Osteoblast (primary cell): ENCODE data around the gene PPCDC. TPM values are rescaled to one million over a fixed set of nuclear protein-coding genes. Genes with fewer than 3 reads are reported as not detected.

Source experiments
- DNase-seq: peaks from one replicate; pipeline ENCODE4 v3.0.0; 2011; ENCODE audit warnings: low spot score, mixed read lengths; ENCODE audit not compliant: insufficient read length; ENCODE audit errors: missing footprints
- H2AFZ ChIP-seq: 2 replicates; pipeline ENCODE4 v1.6.0; 2011; ENCODE audit warnings: mild to moderate bottlenecking, low read length
- H3K27ac ChIP-seq: 2 replicates; pipeline ENCODE4 v1.5.1; 2011; ENCODE audit warnings: mild to moderate bottlenecking, low read depth, low read length, moderate library complexity
- H3K27me3 ChIP-seq: 2 replicates; pipeline ENCODE4 v1.6.0; 2012; ENCODE audit warnings: mild to moderate bottlenecking, control low read depth, inconsistent platforms, low read length, moderate library complexity; ENCODE audit not compliant: insufficient read depth
- H3K36me3 ChIP-seq: 2 replicates; pipeline ENCODE4 v1.5.1; 2011; ENCODE audit warnings: mild to moderate bottlenecking, low read length, control low read depth, moderate library complexity; ENCODE audit not compliant: insufficient read depth
- H3K4me1 ChIP-seq: 2 replicates; pipeline ENCODE4 v1.5.1; 2011; ENCODE audit warnings: mild to moderate bottlenecking, low read length, control low read depth, moderate library complexity; ENCODE audit not compliant: insufficient read depth
- H3K4me2 ChIP-seq: 2 replicates; pipeline ENCODE4 v1.6.0; 2011; ENCODE audit warnings: mild to moderate bottlenecking, low read length; ENCODE audit not compliant: insufficient read depth
- H3K4me3 ChIP-seq: fragments of 200-600 bp; sonication (generic); 3 replicates; pipeline ENCODE4 v1.5.1; 2012; ENCODE audit warnings: mild to moderate bottlenecking, low read length, inconsistent platforms; ENCODE audit not compliant: insufficient read depth
- H3K79me2 ChIP-seq: 2 replicates; pipeline ENCODE4 v1.6.0; 2012; ENCODE audit warnings: mild to moderate bottlenecking, low read length, control low read depth, inconsistent platforms; ENCODE audit not compliant: insufficient read depth
- H3K9me3 ChIP-seq: 2 replicates; pipeline ENCODE4 v1.5.1; 2011; ENCODE audit warnings: low read depth, low read length, control low read depth
- H4K20me1 ChIP-seq: 2 replicates; pipeline ENCODE4 v1.6.0; 2012; ENCODE audit warnings: mild to moderate bottlenecking, low read length, control low read depth; ENCODE audit not compliant: insufficient read depth
- total RNA-seq: library from RNA; depleted of rRNA; stranded (reverse); fragments of >200 nt; gene quantifications from 2 replicates; pipeline ENCODE4 v1.2.3, GENCODE V29; 2012
- TF ChIP-seq, protein P1 (sequence below): IDR thresholded peaks from 2 replicates; pipeline ENCODE4 v1.5.1; 2011; ENCODE audit warnings: mild to moderate bottlenecking, low read depth, low read length, moderate library complexity; ENCODE audit errors: extremely low read depth

PPCDC gene
- total RNA-seq, 1 donor, result 6.5 TPM

DNA sequence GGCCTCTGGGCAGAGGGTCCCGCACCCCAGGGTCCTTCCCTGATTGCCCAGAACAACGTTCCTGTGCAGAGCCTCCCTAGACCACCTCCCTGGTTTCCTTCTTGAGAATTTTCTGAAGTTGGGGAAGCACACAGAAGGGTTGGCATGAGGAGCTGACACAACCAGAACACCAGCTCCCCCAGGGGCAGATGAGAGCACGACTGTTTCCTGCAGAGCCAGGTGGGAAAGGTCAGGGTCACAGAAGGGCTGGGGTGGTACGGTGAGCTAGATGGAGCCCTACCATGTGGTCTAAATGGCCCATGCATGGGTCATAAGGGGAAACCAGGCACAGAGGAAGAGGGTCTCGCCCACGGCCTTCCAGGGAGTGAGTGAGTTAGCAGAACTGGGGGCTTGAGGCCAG is 10.4 kb downstream of the PPCDC start:
- Histone ChIP-seq H3K27me3 (no peaks in the 10 kb centered on the region), H3K4me1 (peaks cover 19% of the 10 kb centered on the region), H4K20me1 (no peaks in the 10 kb centered on the region), H3K4me2 (no peak overlapping the region), H2AFZ (no peak overlapping the region), H3K9me3 (no peaks in the 10 kb centered on the region), H3K27ac (no peak overlapping the region), H3K4me3 (no peak overlapping the region), H3K36me3 (no peaks in the 10 kb centered on the region), H3K79me2 (peaks cover 10% of the 10 kb centered on the region)
- no peak for DNase-seq
- TF ChIP-seq, protein P1, sequence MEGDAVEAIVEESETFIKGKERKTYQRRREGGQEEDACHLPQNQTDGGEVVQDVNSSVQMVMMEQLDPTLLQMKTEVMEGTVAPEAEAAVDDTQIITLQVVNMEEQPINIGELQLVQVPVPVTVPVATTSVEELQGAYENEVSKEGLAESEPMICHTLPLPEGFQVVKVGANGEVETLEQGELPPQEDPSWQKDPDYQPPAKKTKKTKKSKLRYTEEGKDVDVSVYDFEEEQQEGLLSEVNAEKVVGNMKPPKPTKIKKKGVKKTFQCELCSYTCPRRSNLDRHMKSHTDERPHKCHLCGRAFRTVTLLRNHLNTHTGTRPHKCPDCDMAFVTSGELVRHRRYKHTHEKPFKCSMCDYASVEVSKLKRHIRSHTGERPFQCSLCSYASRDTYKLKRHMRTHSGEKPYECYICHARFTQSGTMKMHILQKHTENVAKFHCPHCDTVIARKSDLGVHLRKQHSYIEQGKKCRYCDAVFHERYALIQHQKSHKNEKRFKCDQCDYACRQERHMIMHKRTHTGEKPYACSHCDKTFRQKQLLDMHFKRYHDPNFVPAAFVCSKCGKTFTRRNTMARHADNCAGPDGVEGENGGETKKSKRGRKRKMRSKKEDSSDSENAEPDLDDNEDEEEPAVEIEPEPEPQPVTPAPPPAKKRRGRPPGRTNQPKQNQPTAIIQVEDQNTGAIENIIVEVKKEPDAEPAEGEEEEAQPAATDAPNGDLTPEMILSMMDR, result no peak

- H3K4me2 ChIP-seq, result no peak overlapping the region
- peaks cover 13% of the 10 kb centered on the region for H3K4me1 ChIP-seq
- H4K20me1 ChIP-seq, result peaks cover 2% of the 10 kb centered on the region
- H3K27me3 ChIP-seq, result no peaks in the 10 kb centered on the region
- H2AFZ ChIP-seq, result no peak overlapping the region
- TF ChIP-seq, protein P1, result no peak
- peaks cover 13% of the 10 kb centered on the region for H3K79me2 ChIP-seq
- H3K4me3 ChIP-seq, result no peak overlapping the region
- DNase-seq, result no peak
- no peaks in the 10 kb centered on the region for H3K36me3 ChIP-seq
- no peaks in the 10 kb centered on the region for H3K9me3 ChIP-seq
- H3K27ac ChIP-seq, result no peak overlapping the region
Measured at GRCh38 chr15:75034615-75035014, 11.2 kb downstream of the PPCDC start.

GRCh38 chr15:75036212-75036616 is 12.8 kb downstream of the PPCDC start:
- Histone ChIP-seq H3K4me3 (no peak overlapping the region), H3K79me2 (peaks cover 6% of the 10 kb centered on the region)
- TF ChIP-seq, protein P1, result no peak

DNA sequence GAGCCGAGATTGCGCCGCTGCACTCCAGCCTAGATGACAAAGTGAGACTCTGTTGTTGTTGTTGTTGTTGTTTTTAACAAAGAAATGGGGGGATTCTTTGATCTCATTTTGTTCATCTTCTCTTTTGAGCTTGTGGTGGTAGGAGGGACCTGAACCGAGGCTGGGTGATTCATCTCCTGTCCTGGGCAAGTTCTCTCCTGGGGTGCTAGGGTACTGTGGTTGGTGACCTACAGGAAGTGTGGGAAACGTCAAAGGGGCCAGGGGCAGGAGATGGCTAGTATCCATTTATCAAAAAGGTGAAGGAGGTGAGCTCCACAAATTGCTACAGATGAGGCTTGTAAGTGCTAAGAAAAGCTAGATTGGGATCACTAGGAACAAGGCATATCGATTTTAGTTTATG is 14.3 kb downstream of the PPCDC start:
- Histone ChIP-seq H3K79me2 (peaks cover 6% of the 10 kb centered on the region), H3K27me3 (no peaks in the 10 kb centered on the region), H3K4me3 (no peak overlapping the region), H3K4me1 (peaks cover 7% of the 10 kb centered on the region), H2AFZ (no peak overlapping the region), H4K20me1 (peaks cover 4% of the 10 kb centered on the region), H3K9me3 (no peaks in the 10 kb centered on the region), H3K36me3 (no peaks in the 10 kb centered on the region), H3K4me2 (no peak overlapping the region), H3K27ac (no peak overlapping the region)
- no peak for DNase-seq
- TF ChIP-seq, protein P1, result no peak

More at GRCh38 chr15:75036212-75036616, 12.8 kb downstream of the PPCDC start:
- H4K20me1 ChIP-seq, result peaks cover 2% of the 10 kb centered on the region
- H3K27me3 ChIP-seq, result no peaks in the 10 kb centered on the region
- H3K9me3 ChIP-seq, result no peaks in the 10 kb centered on the region
- no peak for DNase-seq
- H3K27ac ChIP-seq, result no peak overlapping the region
- no peaks in the 10 kb centered on the region for H3K36me3 ChIP-seq
- no peak overlapping the region for H3K4me2 ChIP-seq
- no peak overlapping the region for H2AFZ ChIP-seq
- H3K4me1 ChIP-seq, result peaks cover 5% of the 10 kb centered on the region
